HG03520 (cell line): ENCODE measurements around the gene NUAK2.
A peak's percentile ranks its signal among the peaks of the same experiment; 100 is the strongest.

Experiments
- ATAC-seq: cut with Tn5 transposase; IDR thresholded peaks from one replicate; pipeline ENCODE4 v1.9.1; 2021; ENCODE audit warnings: mild to moderate bottlenecking, moderate library complexity; ENCODE audit not compliant: unreplicated experiment

Gene NUAK2

GRCh38 chr1:205275916-205276688, 45.4 kb downstream of the NUAK2 start:
- no peak for ATAC-seq

- ATAC-seq: no peak
Observed at GRCh38 chr1:205275133-205275532, 46.4 kb downstream of the NUAK2 start.

- ATAC-seq: no peak
Observed at GRCh38 chr1:205274041-205274691, 47.4 kb downstream of the NUAK2 start.

- peak; percentile 71 for ATAC-seq
Observed at GRCh38 chr1:205273551-205273982, 48.0 kb downstream of the NUAK2 start.

GRCh38 chr1:205272536-205272935, 49.0 kb downstream of the NUAK2 start:
- ATAC-seq: no peak

- no peak for ATAC-seq
Observed at GRCh38 chr1:205271745-205272144, 49.8 kb downstream of the NUAK2 start.

GRCh38 chr1:205271277-205271676, 50.3 kb downstream of the NUAK2 start:
- ATAC-seq: no peak

- ATAC-seq: no peak
Observed at GRCh38 chr1:205270764-205271163, 50.8 kb downstream of the NUAK2 start.

- no peak for ATAC-seq
Observed at GRCh38 chr1:205270271-205270670, 51.3 kb downstream of the NUAK2 start.

GRCh38 chr1:205269711-205270110, 51.8 kb downstream of the NUAK2 start:
- no peak for ATAC-seq

GRCh38 chr1:205268846-205269680, 52.5 kb downstream of the NUAK2 start:
- ATAC-seq: no peak

- ATAC-seq: no peak
Observed at GRCh38 chr1:205267306-205267902, 54.1 kb downstream of the NUAK2 start.

- no peak for ATAC-seq
Observed at GRCh38 chr1:205266611-205267305, 54.8 kb downstream of the NUAK2 start.

GRCh38 chr1:205263580-205264190, 57.9 kb downstream of the NUAK2 start:
- no peak for ATAC-seq

GRCh38 chr1:205262731-205263171, 58.8 kb downstream of the NUAK2 start:
- no peak for ATAC-seq

- ATAC-seq: no peak
Observed at GRCh38 chr1:205261946-205262691, 59.4 kb downstream of the NUAK2 start.

GRCh38 chr1:205260948-205261732, 60.4 kb downstream of the NUAK2 start:
- ATAC-seq: no peak

- no peak for ATAC-seq
Observed at GRCh38 chr1:205259998-205260397, 61.5 kb downstream of the NUAK2 start.
